ENCODE measurements around the gene TEDC2. TPM values are rescaled to one million over a fixed set of nuclear protein-coding genes. Genes with fewer than 3 reads are reported as not detected.
"Not testable (repeated sequence)": the region's sequence is repeated elsewhere in the genome, so short reads cannot be mapped to it uniquely, and the experiment has no call there.

The TEDC2 gene
- total RNA-seq, 1 experiment from 2014 or later, result 35.5 TPM

DNA sequence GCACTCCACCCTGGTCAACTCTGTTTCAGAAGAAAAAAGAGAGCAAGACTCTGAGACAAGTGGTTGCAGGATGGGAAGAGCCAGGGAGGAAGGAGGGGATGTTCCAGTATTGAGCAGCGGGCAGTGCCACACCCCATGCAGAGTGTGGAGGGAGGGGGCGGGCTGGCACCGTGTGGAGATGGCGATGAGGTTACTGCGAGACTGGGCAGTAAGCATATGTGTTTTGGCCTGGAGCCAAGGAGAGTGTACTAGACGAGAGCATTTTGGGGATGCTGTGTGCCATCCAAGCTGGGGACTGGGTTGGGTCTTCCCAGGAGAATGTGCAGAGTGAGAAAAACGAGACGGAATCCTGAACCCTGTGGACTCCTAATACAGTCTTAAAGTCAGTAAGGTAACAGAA is 18.4 kb downstream of the TEDC2 start:
- no peak overlapping the region for H3K4me2 ChIP-seq (ENCODE audit: low read length)
- no peak overlapping the region for H2AFZ ChIP-seq (ENCODE audit: low read length)
- ChIA-PET POLR2A (ENCODE audit: unreplicated experiment) (no interaction called here), CTCF (no interaction called here)
- H3K27me3 ChIP-seq (ENCODE audit: low read length), result no peaks in the 10 kb centered on the region
- H3K9me2 ChIP-seq (replicated peaks; ENCODE audit: low read length), result no peaks in the 10 kb centered on the region
- TF ChIP-seq, protein P1, sequence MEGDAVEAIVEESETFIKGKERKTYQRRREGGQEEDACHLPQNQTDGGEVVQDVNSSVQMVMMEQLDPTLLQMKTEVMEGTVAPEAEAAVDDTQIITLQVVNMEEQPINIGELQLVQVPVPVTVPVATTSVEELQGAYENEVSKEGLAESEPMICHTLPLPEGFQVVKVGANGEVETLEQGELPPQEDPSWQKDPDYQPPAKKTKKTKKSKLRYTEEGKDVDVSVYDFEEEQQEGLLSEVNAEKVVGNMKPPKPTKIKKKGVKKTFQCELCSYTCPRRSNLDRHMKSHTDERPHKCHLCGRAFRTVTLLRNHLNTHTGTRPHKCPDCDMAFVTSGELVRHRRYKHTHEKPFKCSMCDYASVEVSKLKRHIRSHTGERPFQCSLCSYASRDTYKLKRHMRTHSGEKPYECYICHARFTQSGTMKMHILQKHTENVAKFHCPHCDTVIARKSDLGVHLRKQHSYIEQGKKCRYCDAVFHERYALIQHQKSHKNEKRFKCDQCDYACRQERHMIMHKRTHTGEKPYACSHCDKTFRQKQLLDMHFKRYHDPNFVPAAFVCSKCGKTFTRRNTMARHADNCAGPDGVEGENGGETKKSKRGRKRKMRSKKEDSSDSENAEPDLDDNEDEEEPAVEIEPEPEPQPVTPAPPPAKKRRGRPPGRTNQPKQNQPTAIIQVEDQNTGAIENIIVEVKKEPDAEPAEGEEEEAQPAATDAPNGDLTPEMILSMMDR (conservative IDR thresholded peaks at IDR 0.05; ENCODE audit: low read depth, low read length), result no peak
- TF ChIP-seq EZH2phosphoT487 (IDR thresholded peaks at IDR 0.05; ENCODE audit: borderline replicate concordance, low read length) (no peak), EZH2 (IDR thresholded peaks at IDR 0.05; ENCODE audit: low read length, unreplicated experiment) (no peak)
- BruUV-seq (replicated peaks), result no TSS peak
- H3K79me2 ChIP-seq (ENCODE audit: low read length), result peaks cover 33% of the 10 kb centered on the region
- H3K36me3 ChIP-seq (ENCODE audit: low read depth, low read length), result no peaks in the 10 kb centered on the region
- H3K9ac ChIP-seq (ENCODE audit: low read length), result no peak overlapping the region
- no peak overlapping the region for H3K4me3 ChIP-seq (ENCODE audit: low read length)
- intact Hi-C loops (cut with micrococcal nuclease), result no loop called here
- no peaks in the 10 kb centered on the region for H4K20me1 ChIP-seq (ENCODE audit: low read length)
- no peaks in the 10 kb centered on the region for H3K9me3 ChIP-seq (ENCODE audit: low read length)
- H3F3A ChIP-seq (ENCODE audit: low read length, unreplicated experiment), result no peaks in the 10 kb centered on the region
- DNase-seq (no peak), ATAC-seq (no peak)
- no peaks in the 10 kb centered on the region; the same call in 1 of the 2 replicates for H3K4me1 ChIP-seq (ENCODE audit: insufficient read depth, low read length)
- H3K27ac ChIP-seq (ENCODE audit: low read length), result no peak overlapping the region

DNA sequence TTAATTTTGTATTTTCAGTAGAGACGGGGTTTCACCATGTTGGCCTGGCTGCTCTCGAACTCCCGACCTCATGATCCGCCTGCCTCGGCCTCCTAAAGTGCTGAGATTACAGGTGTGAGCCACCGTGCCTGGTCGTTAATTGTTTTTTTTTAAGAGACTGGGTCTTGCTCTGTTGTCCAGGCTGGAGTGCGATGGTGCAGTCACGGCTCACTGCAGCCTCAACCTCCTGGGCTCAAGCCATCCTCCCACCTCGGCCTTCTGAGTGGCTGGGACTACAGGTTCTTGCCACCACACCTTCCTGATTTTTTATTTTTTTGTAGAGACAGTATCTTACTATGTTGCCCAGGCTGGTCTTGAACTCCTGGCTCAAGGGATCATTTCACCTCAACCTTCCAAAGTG is 20.1 kb downstream of the TEDC2 start:
- POLR2A ChIA-PET (ENCODE audit: unreplicated experiment); H3K4me1 ChIP-seq (ENCODE audit: insufficient read depth, low read length); H3K36me3 ChIP-seq (ENCODE audit: low read depth, low read length); intact Hi-C loops (cut with micrococcal nuclease); ATAC-seq; H3K27me3 ChIP-seq (ENCODE audit: low read length); H3K9ac ChIP-seq (ENCODE audit: low read length); H4K20me1 ChIP-seq (ENCODE audit: low read length); BruUV-seq (replicated peaks); H3K9me2 ChIP-seq (replicated peaks; ENCODE audit: low read length); H3K9me3 ChIP-seq (ENCODE audit: low read length); H3K4me3 ChIP-seq (ENCODE audit: low read length); H2AFZ ChIP-seq (ENCODE audit: low read length); H3F3A ChIP-seq (ENCODE audit: low read length, unreplicated experiment); H3K27ac ChIP-seq (ENCODE audit: low read length); H3K4me2 ChIP-seq (ENCODE audit: low read length); DNase-seq; CTCF ChIA-PET: not testable (repeated sequence)
- H3K79me2 ChIP-seq (ENCODE audit: low read length), result peaks cover 33% of the 10 kb centered on the region

DNA sequence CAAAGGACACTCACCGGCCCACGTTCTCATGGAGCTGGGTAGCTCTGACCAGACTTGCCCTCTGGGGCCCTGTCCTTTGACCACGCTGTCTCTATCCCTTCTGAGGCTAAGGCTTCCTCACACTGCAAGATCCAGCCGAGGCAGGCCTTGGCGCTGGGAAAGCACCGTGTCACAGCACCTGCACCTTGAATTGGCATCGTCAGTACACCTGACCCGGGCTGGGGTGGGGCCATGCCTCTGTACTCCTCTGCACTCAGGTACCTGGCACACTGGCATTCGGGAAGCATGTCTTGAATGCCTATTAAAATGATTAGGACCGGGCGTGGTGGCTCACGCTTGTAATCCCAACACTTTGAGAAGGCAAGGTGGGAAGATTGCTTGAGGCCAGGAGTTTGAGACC is 21.0 kb downstream of the TEDC2 start:
- Histone ChIP-seq H3K4me2 (ENCODE audit: low read length) (no peak overlapping the region), H3F3A (ENCODE audit: low read length, unreplicated experiment) (no peaks in the 10 kb centered on the region), H3K9me3 (ENCODE audit: low read length) (no peaks in the 10 kb centered on the region), H2AFZ (ENCODE audit: low read length) (no peak overlapping the region), H4K20me1 (ENCODE audit: low read length) (no peaks in the 10 kb centered on the region), H3K27ac (ENCODE audit: low read length) (no peak overlapping the region), H3K9ac (ENCODE audit: low read length) (no peak overlapping the region), H3K4me3 (ENCODE audit: low read length) (no peak overlapping the region), H3K27me3 (ENCODE audit: low read length) (no peaks in the 10 kb centered on the region), H3K4me1 (ENCODE audit: insufficient read depth, low read length) (no peaks in the 10 kb centered on the region; the same call in 1 of the 2 replicates), H3K9me2 (replicated peaks; ENCODE audit: low read length) (no peaks in the 10 kb centered on the region), H3K36me3 (ENCODE audit: low read depth, low read length) (no peaks in the 10 kb centered on the region), H3K79me2 (ENCODE audit: low read length) (peaks cover 27% of the 10 kb centered on the region)
- ChIA-PET POLR2A (ENCODE audit: unreplicated experiment) (no interaction called here), CTCF (no interaction called here)
- intact Hi-C loops (cut with micrococcal nuclease), result no loop called here
- ATAC-seq (no peak), DNase-seq (no peak)
- TF ChIP-seq EZH2 (IDR thresholded peaks at IDR 0.05; ENCODE audit: low read length, unreplicated experiment), result no peak
- TF ChIP-seq EZH2phosphoT487 (IDR thresholded peaks at IDR 0.05; ENCODE audit: borderline replicate concordance, low read length), result no peak
- TF ChIP-seq, protein P1 (conservative IDR thresholded peaks at IDR 0.05; ENCODE audit: low read depth, low read length), result no peak
- BruUV-seq (replicated peaks), result no TSS peak

Data from PC-3 (cell line).